Urothelium cell line (cell line): Measurements from ENCODE around the gene NXN.
"Not testable (repeated sequence)": the region's sequence is repeated elsewhere in the genome, so short reads cannot be mapped to it uniquely, and the experiment has no call there.

ENCODE experiments used
- DNase-seq: peaks from one replicate; pipeline ENCODE4 v3.0.0; 2011; ENCODE audit warnings: low spot score, mixed read lengths
- FAIRE-seq: peaks from 2 replicates; lab custom pipeline; 2011; peaks lifted over from hg19 to GRCh38; lab: Jason Lieb, UNC

NXN gene

GRCh38 chr17:897970-898619, 81.5 kb downstream of the NXN start:
- no peak for FAIRE-seq
- DNase-seq, result no peak

- no peak for FAIRE-seq
- DNase-seq, result no peak
Measured at GRCh38 chr17:896953-897661, 82.5 kb downstream of the NXN start.

- DNase-seq (no peak), FAIRE-seq (no peak)
Measured at GRCh38 chr17:896454-896853, 83.1 kb downstream of the NXN start.

- no peak for FAIRE-seq
- no peak for DNase-seq
Measured at GRCh38 chr17:892958-893357, 86.6 kb downstream of the NXN start.

- FAIRE-seq, result no peak
- no peak for DNase-seq
Measured at GRCh38 chr17:888998-889441, 90.6 kb downstream of the NXN start.

GRCh38 chr17:887551-888209, 91.9 kb downstream of the NXN start:
- no peak for FAIRE-seq
- DNase-seq, result no peak

GRCh38 chr17:885971-886571, 93.5 kb downstream of the NXN start:
- DNase-seq (no peak), FAIRE-seq (no peak)

- DNase-seq, result no peak
- FAIRE-seq, result no peak
Measured at GRCh38 chr17:883586-883962, 96.0 kb downstream of the NXN start.

- FAIRE-seq (no peak), DNase-seq (peak; percentile 27)
Measured at GRCh38 chr17:882827-883585, 96.6 kb downstream of the NXN start.

GRCh38 chr17:881778-882177, 97.8 kb downstream of the NXN start:
- FAIRE-seq, result no peak
- DNase-seq, result no peak

- FAIRE-seq, result no peak
- DNase-seq, result no peak
Measured at GRCh38 chr17:880443-881269, 98.9 kb downstream of the NXN start.

- no peak for FAIRE-seq
- DNase-seq, result peak; percentile 68
Measured at GRCh38 chr17:879546-880442, 99.8 kb downstream of the NXN start.

- no peak for DNase-seq
- FAIRE-seq, result no peak
Measured at GRCh38 chr17:877630-878029, 101.9 kb downstream of the NXN start.

GRCh38 chr17:876272-876671, 103.3 kb downstream of the NXN start:
- FAIRE-seq (no peak), DNase-seq (no peak)

- not testable (repeated sequence) for DNase-seq
- FAIRE-seq, result peak; percentile 42
Measured at GRCh38 chr17:874590-874989, 105.0 kb downstream of the NXN start.

GRCh38 chr17:872855-873254, 106.7 kb downstream of the NXN start:
- FAIRE-seq (no peak), DNase-seq (no peak)

- DNase-seq, result no peak
Measured at GRCh38 chr17:871751-872519, 107.6 kb downstream of the NXN start.

More at GRCh38 chr17:871751-872519, 107.6 kb downstream of the NXN start:
- FAIRE-seq, result no peak
